Subcutaneous adipose tissue (tissue), 4 donors: Measurements from ENCODE around the gene TRIP10. TPM values are rescaled to one million over a fixed set of nuclear protein-coding genes. Genes with fewer than 3 reads are reported as not detected.

Experiments
- total RNA-seq, 4 donors: library from RNA; depleted of rRNA; stranded (reverse); fragments of >200 nt; gene quantifications; one replicate each; pipeline ENCODE4 v1.1.0, GENCODE V29; 2016
- TF ChIP-seq, protein P1 (sequence below): fragments of 450-650 bp; IDR thresholded peaks from one replicate; pipeline ENCODE4 v1.5.1; 2016; ENCODE audit warnings: low read depth, mild to moderate bottlenecking, control low read depth, antibody characterized with exemption, moderate library complexity

TRIP10 gene
- total RNA-seq, 4 donors from 2014 or later: 51.7 to 161 (median 82.4) TPM

DNA sequence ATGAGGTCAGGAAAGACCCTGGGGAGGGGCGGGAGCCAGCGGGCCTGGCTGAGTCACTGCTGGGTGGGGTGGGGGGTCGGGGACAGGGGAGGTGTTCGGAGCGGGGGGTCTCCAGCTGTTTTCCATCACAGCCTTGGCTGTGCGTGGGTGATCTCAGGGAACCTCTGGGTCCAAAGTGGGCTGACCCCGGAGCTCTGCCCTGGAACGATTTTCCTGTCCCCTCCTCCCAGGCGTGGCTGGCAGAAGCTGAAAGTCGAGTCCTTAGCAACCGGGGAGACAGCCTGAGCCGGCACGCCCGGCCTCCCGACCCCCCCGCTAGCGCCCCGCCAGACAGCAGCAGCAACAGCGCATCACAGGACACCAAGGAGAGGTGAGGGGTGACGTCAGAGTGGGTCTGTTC is 10.6 kb downstream of the TRIP10 start:
- TF ChIP-seq, protein P1, sequence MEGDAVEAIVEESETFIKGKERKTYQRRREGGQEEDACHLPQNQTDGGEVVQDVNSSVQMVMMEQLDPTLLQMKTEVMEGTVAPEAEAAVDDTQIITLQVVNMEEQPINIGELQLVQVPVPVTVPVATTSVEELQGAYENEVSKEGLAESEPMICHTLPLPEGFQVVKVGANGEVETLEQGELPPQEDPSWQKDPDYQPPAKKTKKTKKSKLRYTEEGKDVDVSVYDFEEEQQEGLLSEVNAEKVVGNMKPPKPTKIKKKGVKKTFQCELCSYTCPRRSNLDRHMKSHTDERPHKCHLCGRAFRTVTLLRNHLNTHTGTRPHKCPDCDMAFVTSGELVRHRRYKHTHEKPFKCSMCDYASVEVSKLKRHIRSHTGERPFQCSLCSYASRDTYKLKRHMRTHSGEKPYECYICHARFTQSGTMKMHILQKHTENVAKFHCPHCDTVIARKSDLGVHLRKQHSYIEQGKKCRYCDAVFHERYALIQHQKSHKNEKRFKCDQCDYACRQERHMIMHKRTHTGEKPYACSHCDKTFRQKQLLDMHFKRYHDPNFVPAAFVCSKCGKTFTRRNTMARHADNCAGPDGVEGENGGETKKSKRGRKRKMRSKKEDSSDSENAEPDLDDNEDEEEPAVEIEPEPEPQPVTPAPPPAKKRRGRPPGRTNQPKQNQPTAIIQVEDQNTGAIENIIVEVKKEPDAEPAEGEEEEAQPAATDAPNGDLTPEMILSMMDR: no peak

- TF ChIP-seq, protein P1: no peak
Observed at GRCh38 chr19:6751189-6751588, 11.7 kb downstream of the TRIP10 start.

GRCh38 chr19:6752256-6753177 is 13.0 kb downstream of the TRIP10 start:
- TF ChIP-seq, protein P1: no peak

- TF ChIP-seq, protein P1: no peak
Observed at GRCh38 chr19:6753178-6754031, 13.9 kb downstream of the TRIP10 start.

DNA sequence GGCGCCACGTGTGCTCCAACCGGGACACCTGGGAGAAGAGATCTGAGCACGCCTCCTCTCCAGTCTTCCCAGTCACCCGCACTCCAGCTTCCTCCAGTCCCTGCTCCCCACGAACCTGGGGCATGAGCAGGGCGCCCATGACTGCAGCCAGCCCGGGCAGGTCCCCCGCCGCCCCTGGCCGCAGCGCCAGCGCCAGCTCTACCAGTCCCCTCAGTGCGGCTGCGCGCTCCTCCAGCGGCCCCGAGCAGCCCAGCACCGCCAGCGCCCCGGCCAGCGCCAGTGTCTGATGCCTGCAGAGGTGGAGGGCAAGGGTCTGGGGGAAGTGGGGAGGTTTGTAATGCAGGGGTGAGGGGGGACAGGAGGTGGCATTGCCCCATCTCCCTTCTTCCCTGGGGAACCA is 14.7 kb downstream of the TRIP10 start:
- TF ChIP-seq, protein P1: no peak

DNA sequence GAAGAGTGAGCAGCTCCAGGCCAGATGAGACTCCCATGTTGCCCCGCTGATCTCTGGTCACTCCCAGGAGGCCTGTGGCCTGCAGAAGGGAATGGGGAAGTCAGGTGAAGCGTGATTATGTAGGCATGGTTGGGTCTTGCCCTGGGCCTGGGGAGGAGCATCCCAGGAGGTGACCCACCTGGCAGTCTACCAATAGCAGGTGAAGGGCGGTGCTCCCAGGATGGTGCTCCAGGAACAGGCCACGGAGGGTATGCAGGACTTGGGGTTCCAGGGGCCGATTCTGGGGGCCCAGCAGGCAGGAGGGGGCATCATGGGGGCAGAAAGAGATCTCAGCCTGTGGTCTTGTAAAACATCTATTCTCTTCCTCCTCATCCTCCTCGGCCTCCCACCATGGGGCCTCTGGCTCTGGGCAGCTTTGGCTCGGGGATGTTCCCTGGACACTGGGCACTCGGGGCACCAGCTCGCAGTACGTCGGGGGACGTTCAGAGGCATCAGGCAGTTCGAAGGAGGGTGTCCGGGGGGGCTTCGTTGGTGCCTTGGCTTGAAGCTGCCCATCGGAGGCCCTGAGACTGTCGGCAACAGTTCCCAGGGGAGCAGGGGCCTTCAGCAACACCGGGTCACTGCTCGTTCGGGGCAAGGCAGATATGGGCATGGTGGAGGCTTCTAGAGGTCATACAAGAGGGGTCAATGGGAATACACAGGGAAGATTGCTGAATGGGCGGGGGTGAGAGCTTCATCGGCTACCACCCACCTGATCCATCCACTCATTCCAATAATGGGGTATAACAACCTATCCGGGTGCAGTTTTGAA is 15.4 kb downstream of the TRIP10 start:
- TF ChIP-seq, protein P1: no peak
